ENCODE data around the gene SKI.

- TF ChIP-seq CTCF (conservative IDR thresholded peaks at IDR 0.05 in 1 of 2, IDR thresholded peaks at IDR 0.05 in 1 of 2; ENCODE audit: low read depth in 1 of 2, low read length in 2 of 2) (no peak), EZH2 (IDR thresholded peaks at IDR 0.05; ENCODE audit: low read length, missing control alignments) (no peak)
These were observed 106.2 kb downstream of the SKI start for GRCh38 chr1:2334366-2334765.
